Activated CD8-positive, alpha-beta T cell treated with anti-CD3 and anti-CD28 coated beads, Interleukin-2, amount 10 ng/mL, durations not matched to agents 7 days and 5 days (primary cell): ENCODE results near the gene BSG. TPM values are rescaled to one million over a fixed set of nuclear protein-coding genes. Genes with fewer than 3 reads are reported as not detected.
"Not testable (repeated sequence)": the region's sequence is repeated elsewhere in the genome, so short reads cannot be mapped to it uniquely, and the experiment has no call there.

ENCODE experiments used
- ATAC-seq: fragments of 150-1000 bp; cut with Tn5 transposase; one replicate; pipeline ENCODE4 v1.10.0; 2021; ENCODE audit warnings: moderate library complexity
- CTCF ChIA-PET: fragments of 350-600 bp; sonication (Branson Sonifier 250); formaldehyde crosslinking; loops from one replicate; lab custom pipeline; 2021; ENCODE audit warnings: antibody characterized with exemption; lab: Charles Lee
- POLR2A ChIA-PET: fragments of 350-600 bp; sonication (Branson Sonifier 250); formaldehyde crosslinking; loops from one replicate; lab custom pipeline; 2021; ENCODE audit warnings: antibody characterized with exemption; lab: Charles Lee
- DNase-seq: peaks from one replicate; pipeline ENCODE4 v3.0.0-alpha.2; 2020
- H3K27ac Mint-ChIP-seq: one replicate; pipeline ENCODE4 v1.8.0; 2021; ENCODE audit warnings: mild to moderate bottlenecking, mixed read lengths
- H3K27me3 Mint-ChIP-seq: one replicate; pipeline ENCODE4 v1.8.0; 2021; ENCODE audit warnings: low read depth, mixed read lengths
- H3K36me3 Mint-ChIP-seq: one replicate; pipeline ENCODE4 v1.8.0; 2021; ENCODE audit warnings: low read depth, mixed read lengths
- H3K4me1 Mint-ChIP-seq: one replicate; pipeline ENCODE4 v1.8.0; 2021; ENCODE audit warnings: low read depth, mixed read lengths
- H3K4me3 Mint-ChIP-seq: one replicate; pipeline ENCODE4 v1.8.0; 2021; ENCODE audit warnings: mild to moderate bottlenecking, mixed read lengths
- H3K9me3 Mint-ChIP-seq: one replicate; pipeline ENCODE4 v1.8.0; 2022; ENCODE audit warnings: mixed read lengths; ENCODE audit not compliant: insufficient read depth
- total RNA-seq, 2 experiments: library from RNA; stranded (reverse); gene quantifications; one replicate each; pipeline ENCODE4 v1.2.3, GENCODE V29; 2021

The BSG gene
- total RNA-seq, 2 experiments from 2014 or later, result 207 to 217 TPM

GRCh38 chr19:621819-622218 lies 49.4 kb downstream of the BSG start:
- no peaks in the 10 kb centered on the region for H3K9me3 Mint-ChIP-seq
- H3K27ac Mint-ChIP-seq, result no peak overlapping the region
- DNase-seq (no peak), ATAC-seq (no peak)
- H3K4me3 Mint-ChIP-seq, result no peak overlapping the region
- CTCF ChIA-PET, result no interaction called here
- no peaks in the 10 kb centered on the region for H3K4me1 Mint-ChIP-seq
- peaks cover 18% of the 10 kb centered on the region for H3K36me3 Mint-ChIP-seq
- H3K27me3 Mint-ChIP-seq, result no peaks in the 10 kb centered on the region
- POLR2A ChIA-PET, result no interaction called here

GRCh38 chr19:622666-623065 lies 50.3 kb downstream of the BSG start:
- Mint-ChIP-seq H3K27ac (no peak overlapping the region), H3K9me3 (no peaks in the 10 kb centered on the region), H3K27me3 (no peaks in the 10 kb centered on the region), H3K4me1 (no peaks in the 10 kb centered on the region), H3K4me3 (no peak overlapping the region), H3K36me3 (peaks cover 18% of the 10 kb centered on the region)
- ATAC-seq (no peak), DNase-seq (no peak)
- POLR2A ChIA-PET, result no interaction called here
- CTCF ChIA-PET, result interaction anchor here (1.5 kb wide), 1 partner anchor 10 kb away, joined by 3 read pairs; no protein-coding TSS in a partner anchor

- CTCF ChIA-PET, result interaction anchor here (1.5 kb wide), 1 partner anchor 9 kb away, joined by 3 read pairs; no protein-coding TSS in a partner anchor
- Mint-ChIP-seq H3K9me3 (no peaks in the 10 kb centered on the region), H3K27ac (no peak overlapping the region), H3K4me1 (no peaks in the 10 kb centered on the region), H3K27me3 (no peaks in the 10 kb centered on the region), H3K4me3 (no peak overlapping the region), H3K36me3 (peaks cover 17% of the 10 kb centered on the region)
- POLR2A ChIA-PET, result no interaction called here
- ATAC-seq (no peak), DNase-seq (no peak)
These were observed 51.0 kb downstream of the BSG start for GRCh38 chr19:623175-623916.

GRCh38 chr19:623974-624373 lies 51.6 kb downstream of the BSG start:
- DNase-seq (no peak), ATAC-seq (no peak)
- Mint-ChIP-seq H3K4me1 (no peaks in the 10 kb centered on the region), H3K36me3 (peaks cover 18% of the 10 kb centered on the region), H3K4me3 (no peak overlapping the region), H3K9me3 (no peaks in the 10 kb centered on the region), H3K27me3 (no peaks in the 10 kb centered on the region), H3K27ac (no peak overlapping the region)
- ChIA-PET CTCF (interaction anchor here (1.5 kb wide), 1 partner anchor 8 kb away, joined by 3 read pairs; no protein-coding TSS in a partner anchor), POLR2A (no interaction called here)

- H3K4me1 Mint-ChIP-seq, result peaks cover 2% of the 10 kb centered on the region
- ATAC-seq (no peak), DNase-seq (no peak)
- H3K4me3 Mint-ChIP-seq, result no peak overlapping the region
- CTCF ChIA-PET, result no interaction called here
- H3K9me3 Mint-ChIP-seq, result no peaks in the 10 kb centered on the region
- H3K27ac Mint-ChIP-seq, result no peak overlapping the region
- peaks cover 20% of the 10 kb centered on the region for H3K36me3 Mint-ChIP-seq
- POLR2A ChIA-PET, result interaction anchor here (1.1 kb wide), 1 partner anchor 14 kb away, joined by 3 read pairs; no protein-coding TSS in a partner anchor
- H3K27me3 Mint-ChIP-seq, result no peaks in the 10 kb centered on the region
These were observed 52.2 kb downstream of the BSG start for GRCh38 chr19:624433-625109.

GRCh38 chr19:625257-625656 lies 52.9 kb downstream of the BSG start:
- ChIA-PET CTCF (no interaction called here), POLR2A (interaction anchor here (1.1 kb wide), 1 partner anchor 15 kb away, joined by 3 read pairs; no protein-coding TSS in a partner anchor)
- DNase-seq, result no peak
- H3K27ac Mint-ChIP-seq, result no peak overlapping the region
- H3K4me3 Mint-ChIP-seq, result no peak overlapping the region
- peaks cover 19% of the 10 kb centered on the region for H3K36me3 Mint-ChIP-seq
- H3K4me1 Mint-ChIP-seq, result peaks cover 2% of the 10 kb centered on the region
- ATAC-seq, result no peak
- no peaks in the 10 kb centered on the region for H3K9me3 Mint-ChIP-seq
- H3K27me3 Mint-ChIP-seq, result no peaks in the 10 kb centered on the region

GRCh38 chr19:626566-626965 lies 54.2 kb downstream of the BSG start:
- H3K36me3 Mint-ChIP-seq, result peaks cover 22% of the 10 kb centered on the region
- CTCF ChIA-PET, H3K27ac Mint-ChIP-seq, H3K4me3 Mint-ChIP-seq, H3K4me1 Mint-ChIP-seq, POLR2A ChIA-PET, ATAC-seq, H3K27me3 Mint-ChIP-seq, DNase-seq, H3K9me3 Mint-ChIP-seq: not testable (repeated sequence)

GRCh38 chr19:628168-628567 lies 55.8 kb downstream of the BSG start:
- DNase-seq, result no peak
- peaks cover 16% of the 10 kb centered on the region for H3K4me1 Mint-ChIP-seq
- no peaks in the 10 kb centered on the region for H3K27me3 Mint-ChIP-seq
- H3K4me3 Mint-ChIP-seq, result no peak overlapping the region
- CTCF ChIA-PET, result interaction anchor here (1.3 kb wide), 1 partner anchor 44 kb away, joined by 6 read pairs; no protein-coding TSS in a partner anchor
- no peaks in the 10 kb centered on the region for H3K9me3 Mint-ChIP-seq
- no peak for ATAC-seq
- H3K27ac Mint-ChIP-seq, result no peak overlapping the region
- peaks cover 26% of the 10 kb centered on the region for H3K36me3 Mint-ChIP-seq
- POLR2A ChIA-PET, result no interaction called here

GRCh38 chr19:629515-629914 lies 57.1 kb downstream of the BSG start:
- CTCF ChIA-PET, result interaction anchor here (1.3 to 1.6 kb wide), 2 partner anchors 45 to 119 kb away, joined by 4 to 6 read pairs; no protein-coding TSS in a partner anchor
- H3K36me3 Mint-ChIP-seq, result peaks cover 26% of the 10 kb centered on the region
- peaks cover 25% of the 10 kb centered on the region for H3K4me1 Mint-ChIP-seq
- H3K9me3 Mint-ChIP-seq, H3K4me3 Mint-ChIP-seq, H3K27me3 Mint-ChIP-seq, ATAC-seq, POLR2A ChIA-PET, H3K27ac Mint-ChIP-seq, DNase-seq: not testable (repeated sequence)

- ATAC-seq (no peak), DNase-seq (no peak)
- Mint-ChIP-seq H3K36me3 (peaks cover 26% of the 10 kb centered on the region), H3K27me3 (no peaks in the 10 kb centered on the region), H3K4me3 (peak overlapping the region; percentile 22), H3K27ac (no peak overlapping the region), H3K4me1 (peaks cover 25% of the 10 kb centered on the region), H3K9me3 (no peaks in the 10 kb centered on the region)
- ChIA-PET CTCF (interaction anchor here (0.9 to 1.6 kb wide), 2 partner anchors 46 to 120 kb away, joined by 3 to 4 read pairs; no protein-coding TSS in a partner anchor), POLR2A (no interaction called here)
These were observed 57.7 kb downstream of the BSG start for GRCh38 chr19:629961-630714.

GRCh38 chr19:632579-633067 lies 60.2 kb downstream of the BSG start:
- Mint-ChIP-seq H3K36me3 (peaks cover 21% of the 10 kb centered on the region), H3K4me3 (peak overlapping the region; percentile 91), H3K27me3 (no peaks in the 10 kb centered on the region), H3K9me3 (no peaks in the 10 kb centered on the region), H3K27ac (peak overlapping the region; percentile 90), H3K4me1 (peaks cover 25% of the 10 kb centered on the region)
- ChIA-PET CTCF (interaction anchor here (1.2 to 1.3 kb wide), 2 partner anchors 9 to 48 kb away, joined by 3 read pairs; no protein-coding TSS in a partner anchor), POLR2A (interaction anchor here (0.6 to 1.1 kb wide), 4 partner anchors 21 to 729 kb away, joined by 3 to 4 read pairs (median 4); partner anchors contain the start of gene RNF126)
- peak; percentile 63 for DNase-seq
- ATAC-seq, result peak; percentile 55
